Coronary artery (tissue), 2 donors: Measurements from ENCODE around the gene ZFPL1.
"Not testable (repeated sequence)": the region's sequence is repeated elsewhere in the genome, so short reads cannot be mapped to it uniquely, and the experiment has no call there.

Source experiments
- DNase-seq: peaks from one replicate; pipeline ENCODE4 v3.0.0-alpha.2; 2017; ENCODE audit warnings: low spot score
- H3K27ac ChIP-seq, 2 donors: fragments of 200-600 bp; sonication (generic); one replicate each; pipeline ENCODE4 v1.5.1; 2016 to 2019
- H3K4me3 ChIP-seq: fragments of 200-600 bp; sonication (generic); 2 replicates; pipeline ENCODE4 v1.5.1; 2016; ENCODE audit warnings: mild to moderate bottlenecking, moderate library complexity
- CTCF ChIP-seq: fragments of 200-600 bp; sonication (generic); IDR thresholded peaks from one replicate; pipeline ENCODE4 v1.5.1; 2019; ENCODE audit warnings: antibody characterized with exemption

The ZFPL1 gene

GRCh38 chr11:65114538-65115171 lies 30.6 kb downstream of the ZFPL1 start:
- no peak for DNase-seq
- TF ChIP-seq CTCF, result no peak
- Histone ChIP-seq H3K27ac (no peak overlapping the region), H3K4me3 (no peak overlapping the region)

- DNase-seq, result no peak
These were observed 31.5 kb downstream of the ZFPL1 start for GRCh38 chr11:65115361-65116082.

GRCh38 chr11:65116370-65117205 lies 32.6 kb downstream of the ZFPL1 start:
- H3K4me3 ChIP-seq, result peak overlapping the region; percentile 88

More at GRCh38 chr11:65115361-65116082, 31.5 kb downstream of the ZFPL1 start:
- no peak for TF ChIP-seq CTCF
- Histone ChIP-seq H3K27ac (no peak overlapping the region), H3K4me3 (no peak overlapping the region)

GRCh38 chr11:65117206-65118096 lies 33.4 kb downstream of the ZFPL1 start, which contains the start of gene ZNHIT2:
Gene ZNHIT2, minus strand, starts transcription at chr11:65117701. Its CDS starts 48 bp downstream, at chr11:65117653.
- DNase-seq, result peak; percentile 99
- peak within 1 kb of the TSS; percentile 52 to 89 for H3K27ac ChIP-seq
- H3K4me3 ChIP-seq, result peak within 1 kb of the TSS; percentile 88
- TF ChIP-seq CTCF, result peak; percentile 87

More at GRCh38 chr11:65116370-65117205, 32.6 kb downstream of the ZFPL1 start:
- H3K27ac ChIP-seq, result peak overlapping the region; percentile 52 to 89
- DNase-seq, result no peak
- TF ChIP-seq CTCF, result no peak

GRCh38 chr11:65118097-65118837 lies 34.2 kb downstream of the ZFPL1 start:
- no peak for DNase-seq
- Histone ChIP-seq H3K4me3 (no peak overlapping the region), H3K27ac (peak overlapping the region in 1 of 2 donors; percentile 46)
- peak; percentile 14 for TF ChIP-seq CTCF

- H3K27ac ChIP-seq, DNase-seq, H3K4me3 ChIP-seq: not testable (repeated sequence)
These were observed 35.1 kb downstream of the ZFPL1 start for GRCh38 chr11:65118891-65119669.
